SK-N-SH (cell line): Measurements from ENCODE around the gene MYBBP1A. TPM values are rescaled to one million over a fixed set of nuclear protein-coding genes. Genes with fewer than 3 reads are reported as not detected.

Experiments
- CTCF ChIA-PET: fragments of 300-600, 350-600 bp; formaldehyde crosslinking; extraction: SDS; loops from one replicate; lab custom pipeline; 2021; lab: Yijun Ruan, JAX
- POLR2A ChIA-PET: fragments of 350-600 bp; sonication (Branson Sonifier 250); formaldehyde crosslinking; extraction: SDS; loops from one replicate; lab custom pipeline; 2020; ENCODE audit warnings: antibody characterized with exemption, inconsistent platforms; lab: Yijun Ruan, JAX
- DNase-seq: peaks from one replicate; pipeline ENCODE4 v3.0.0; 2012
- H2AFZ ChIP-seq: fragments of 200-600 bp; sonication (generic); 2 replicates; pipeline ENCODE4 v1.8.1; 2016; ENCODE audit warnings: antibody characterized with exemption, mild to moderate bottlenecking, low read depth
- H3F3A ChIP-seq: fragments of 200-600 bp; sonication (generic); replicated peaks from 2 replicates; pipeline ENCODE3; 2016; ENCODE audit warnings: antibody characterized with exemption, mild to moderate bottlenecking; ENCODE audit not compliant: insufficient read depth
- H3K27ac ChIP-seq, 2 experiments: fragments of 200-500 bp in 1 of 2; fragments of 200-600 bp in 1 of 2; sonication (Bioruptor generic) in 1 of 2; sonication (generic), shearing (Covaris generic) in 1 of 2; 2 replicates each; pipeline versions ENCODE4 v1.5.1 to v1.6.1; 2014 to 2016; ENCODE audit warnings: low read depth in 2 of 2, inconsistent platforms in 1 of 2, low read length in 1 of 2, mild to moderate bottlenecking in 1 of 2, mixed read lengths in 1 of 2
- H3K27me3 ChIP-seq: fragments of 200-600 bp; sonication (generic), shearing (Covaris generic); 2 replicates; pipeline ENCODE4 v1.6.1; 2016; ENCODE audit warnings: mixed run types; ENCODE audit not compliant: insufficient read depth
- H3K36me3 ChIP-seq, 2 experiments: fragments of 200-500 bp in 1 of 2; fragments of 200-600 bp in 1 of 2; sonication (Bioruptor generic) in 1 of 2; sonication (generic) in 1 of 2; replicated peaks in 1 of 2; 2 replicates each; pipeline versions ENCODE3 to v1.5.1; 2014 to 2016; ENCODE audit warnings: low read length in 1 of 2, mild to moderate bottlenecking in 1 of 2; ENCODE audit not compliant: insufficient read depth in 2 of 2, control insufficient read depth in 1 of 2
- H3K4me1 ChIP-seq, 2 experiments: fragments of 200-500 bp in 1 of 2; fragments of 200-600 bp in 1 of 2; sonication (Bioruptor generic) in 1 of 2; sonication (generic), shearing (Covaris generic) in 1 of 2; 2 replicates each; pipeline versions ENCODE4 v1.5.1 to v1.6.1; 2014 to 2016; ENCODE audit warnings: low read depth in 1 of 2, low read length in 1 of 2, mixed run types in 1 of 2; ENCODE audit not compliant: insufficient read depth in 2 of 2, control insufficient read depth in 1 of 2
- H3K4me2 ChIP-seq: fragments of 200-600 bp; sonication (generic), shearing (Covaris generic); 2 replicates; pipeline ENCODE4 v1.6.1; 2017; ENCODE audit warnings: mixed run types
- H3K4me3 ChIP-seq, 2 experiments: fragments of 200-500 bp in 1 of 2; fragments of 200-600 bp in 1 of 2; sonication (Bioruptor generic) in 1 of 2; sonication (generic), shearing (Covaris generic) in 1 of 2; 2 replicates each; pipeline versions ENCODE4 v1.5.1 to v1.8.1; 2014 to 2016; ENCODE audit warnings: low read depth in 2 of 2, inconsistent platforms in 1 of 2, low read length in 1 of 2, mild to moderate bottlenecking in 1 of 2, mixed read lengths in 1 of 2, moderate library complexity in 1 of 2
- H3K79me2 ChIP-seq: fragments of 200-600 bp; sonication (generic); 2 replicates; pipeline ENCODE4 v1.8.1; 2017; ENCODE audit warnings: mild to moderate bottlenecking; ENCODE audit not compliant: insufficient read depth
- H3K9ac ChIP-seq: fragments of 200-600 bp; sonication (generic); 2 replicates; pipeline ENCODE4 v1.6.1; 2017; ENCODE audit warnings: mixed run types
- H3K9me2 ChIP-seq: fragments of 200-600 bp; sonication (generic); 2 replicates; pipeline ENCODE4 v1.6.1; 2017; ENCODE audit warnings: mixed run types
- H3K9me3 ChIP-seq: fragments of 200-600 bp; sonication (generic); 2 replicates; pipeline ENCODE4 v1.6.1; 2017; ENCODE audit warnings: mixed run types, mild to moderate bottlenecking, moderate library complexity
- H4K20me1 ChIP-seq: fragments of 200-600 bp; sonication (generic); 2 replicates; pipeline ENCODE4 v1.6.1; 2017; ENCODE audit warnings: mild to moderate bottlenecking, mixed run types; ENCODE audit not compliant: insufficient read depth
- EP300 ChIP-seq, 2 experiments: IDR thresholded peaks; 2 replicates each; pipeline versions ENCODE4 v1.4.0 to v1.6.1; 2012; ENCODE audit warnings: borderline replicate concordance in 1 of 2, low read depth in 1 of 2, low read length in 1 of 2
- GATA2 ChIP-seq: sonication (generic); formaldehyde crosslinking; IDR thresholded peaks from 2 replicates; pipeline ENCODE4 v1.5.0; 2020; ENCODE audit warnings: mild to moderate bottlenecking, missing genetic modification reagents
- MXI1 ChIP-seq: IDR thresholded peaks from 2 replicates; pipeline ENCODE4 v1.6.1; 2012; ENCODE audit warnings: mild to moderate bottlenecking, low read depth, low read length, improper control_type of control experiment
- NRF1 ChIP-seq: IDR thresholded peaks from 2 replicates; pipeline ENCODE4 v1.6.1; 2012; ENCODE audit warnings: low read depth, mild to moderate bottlenecking, low read length
- POLR2AphosphoS5 ChIP-seq: IDR thresholded peaks from 2 replicates; pipeline ENCODE4 v1.6.1; 2012; ENCODE audit warnings: low read depth, low read length
- RXRA ChIP-seq: IDR thresholded peaks from 2 replicates; pipeline ENCODE4 v1.4.0; 2012; ENCODE audit warnings: low read depth, mild to moderate bottlenecking, borderline replicate concordance
- SIN3A ChIP-seq: IDR thresholded peaks from 2 replicates; pipeline ENCODE4 v1.6.1; 2012; ENCODE audit warnings: low read depth, mild to moderate bottlenecking, low read length, moderate library complexity, borderline replicate concordance
- SMC3 ChIP-seq: IDR thresholded peaks from 2 replicates; pipeline ENCODE4 v1.6.1; 2012; ENCODE audit warnings: low read depth, low read length, improper control_type of control experiment
- WGBS: methylation state at CpG from one replicate; pipeline ENCODE4 v1.1.6; 2017; ENCODE audit warnings: low lambda C conversion rate; 5-methylcytosine and 5-hydroxymethylcytosine counted together
- polyA plus RNA-seq, 3 experiments: library from polyadenylated mRNA; depleted of rRNA; stranded (reverse); fragments of >200 nt; gene quantifications; 2 replicates each; pipeline ENCODE4 v1.2.3, GENCODE V29; 2012
- TF ChIP-seq, protein P1 (sequence below): fragments of 150-350 bp; IDR thresholded peaks from 2 replicates; pipeline ENCODE4 v1.6.1; 2017; ENCODE audit warnings: antibody characterized with exemption, low read length, low read depth, borderline replicate concordance

Gene MYBBP1A
- polyA plus RNA-seq, 1 of the 3 experiments (the other 2 are of a cell fraction) = 93.0 TPM

DNA sequence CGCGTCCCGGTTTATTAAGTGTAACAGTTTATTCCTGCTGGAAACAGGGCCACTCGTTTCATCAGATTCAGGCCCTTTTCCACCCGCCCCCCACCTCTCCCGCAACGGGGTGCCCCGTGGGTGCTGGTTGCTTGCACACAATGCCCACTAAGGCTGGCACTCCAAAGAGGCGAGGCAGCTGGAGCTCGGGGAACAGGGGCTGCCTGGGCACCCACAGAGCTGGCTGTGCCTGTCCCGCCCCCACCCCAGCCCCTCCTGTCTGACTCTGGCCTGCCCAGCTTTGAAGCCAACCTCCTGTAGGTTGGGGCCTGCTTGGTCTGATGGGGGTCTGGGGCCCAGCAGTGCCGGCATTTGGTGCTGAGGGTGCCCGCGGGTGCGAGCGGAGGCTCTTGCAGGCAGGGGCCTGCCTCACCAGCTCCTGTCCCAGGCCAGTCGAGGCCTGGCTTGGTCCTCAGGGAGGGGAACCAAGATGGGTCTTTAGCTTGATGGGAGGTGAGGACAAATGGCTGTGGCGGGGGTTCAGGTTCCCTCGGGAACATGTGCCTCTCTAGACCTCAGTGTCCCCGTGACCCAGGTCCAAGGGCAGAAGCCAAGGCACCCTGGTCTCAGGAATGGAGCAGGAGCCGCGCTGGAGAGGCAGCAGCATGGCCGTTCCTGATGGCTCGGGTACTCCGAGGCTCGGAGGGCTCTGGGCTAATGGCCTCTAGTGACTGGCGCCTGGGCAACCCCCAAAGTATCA is 20.1 kb downstream of the MYBBP1A start:
- ChIA-PET CTCF (interaction anchor here (1.0 to 2.0 kb wide), 4 partner anchors 9 to 114 kb away, joined by 3 to 6 read pairs (median 4); no protein-coding TSS in a partner anchor), POLR2A (interaction anchor here (1.4 kb wide), 1 partner anchor 9 kb away, joined by 4 read pairs; no protein-coding TSS in a partner anchor)
- peak overlapping the region in 1 of 2 experiments; percentile 80; a peak in 2 of 4 replicates for H3K27ac ChIP-seq
- WGBS = 76% methylated on average over 5 of the region's 27 CpGs
- H3F3A ChIP-seq = no peaks in the 10 kb centered on the region
- H3K4me1 ChIP-seq = peaks cover 0 to 31% of the 10 kb centered on the region in 2 experiments; a peak in 1 of 4 replicates
- H4K20me1 ChIP-seq = no peaks in the 10 kb centered on the region
- H3K79me2 ChIP-seq = no peaks in the 10 kb centered on the region
- H3K36me3 ChIP-seq = peaks cover 3 to 22% of the 10 kb centered on the region in 2 experiments
- no peaks in the 10 kb centered on the region for H3K9me2 ChIP-seq
- no peak for TF ChIP-seq RXRA
- no peak for TF ChIP-seq GATA2
- no peak for TF ChIP-seq SIN3A
- TF ChIP-seq, protein P1, sequence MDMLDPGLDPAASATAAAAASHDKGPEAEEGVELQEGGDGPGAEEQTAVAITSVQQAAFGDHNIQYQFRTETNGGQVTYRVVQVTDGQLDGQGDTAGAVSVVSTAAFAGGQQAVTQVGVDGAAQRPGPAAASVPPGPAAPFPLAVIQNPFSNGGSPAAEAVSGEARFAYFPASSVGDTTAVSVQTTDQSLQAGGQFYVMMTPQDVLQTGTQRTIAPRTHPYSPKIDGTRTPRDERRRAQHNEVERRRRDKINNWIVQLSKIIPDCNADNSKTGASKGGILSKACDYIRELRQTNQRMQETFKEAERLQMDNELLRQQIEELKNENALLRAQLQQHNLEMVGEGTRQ = no peak
- 0 out of 2 replicates have a peak, but pooled peaks have one; percentile 11 for TF ChIP-seq POLR2AphosphoS5
- no peak for TF ChIP-seq EP300 (IDR thresholded peaks at IDR 0.05; ENCODE audit: borderline replicate concordance in 1 of 2, low read depth in 1 of 2, low read length in 1 of 2)
- TF ChIP-seq SMC3 = no peak
- TF ChIP-seq NRF1 = no peak
- no peaks in the 10 kb centered on the region for H3K27me3 ChIP-seq
- DNase-seq = no peak
- H2AFZ ChIP-seq = no peak overlapping the region
- H3K4me2 ChIP-seq = no peak overlapping the region
- no peak overlapping the region for H3K4me3 ChIP-seq
- no peak overlapping the region for H3K9ac ChIP-seq
- H3K9me3 ChIP-seq = no peaks in the 10 kb centered on the region

DNA sequence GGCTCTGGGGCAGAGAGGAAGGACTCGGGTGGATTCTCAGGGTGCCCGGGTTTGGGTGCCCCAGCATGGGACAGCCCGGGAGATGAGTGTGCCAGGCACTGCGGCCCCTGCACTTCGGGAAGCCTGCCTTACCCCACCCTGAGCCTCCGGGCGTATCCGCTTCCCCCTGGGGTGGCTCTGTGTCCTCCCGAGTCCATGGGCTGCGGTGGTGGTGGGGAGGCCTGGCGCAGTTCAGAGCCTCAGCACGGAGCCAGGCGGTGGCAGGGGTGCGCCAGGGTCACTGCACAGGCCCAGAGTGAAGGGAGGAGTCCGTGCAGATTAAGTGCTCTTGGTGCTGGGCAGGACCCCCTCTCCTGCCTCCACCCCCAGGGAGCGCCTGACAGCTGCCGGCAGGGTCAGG is 20.7 kb downstream of the MYBBP1A start:
- H3K36me3 ChIP-seq = peaks cover 3 to 16% of the 10 kb centered on the region in 2 experiments
- no peak overlapping the region for H3K4me2 ChIP-seq
- no peak overlapping the region for H2AFZ ChIP-seq
- peak overlapping the region in 1 of 2 experiments; percentile 80; a peak in 2 of 4 replicates for H3K27ac ChIP-seq
- no peaks in the 10 kb centered on the region for H3K9me3 ChIP-seq
- H3K9ac ChIP-seq = no peak overlapping the region
- H3K4me3 ChIP-seq = no peak overlapping the region
- WGBS = 58% methylated on average over 8 of the region's 17 CpGs
- no peaks in the 10 kb centered on the region for H3K27me3 ChIP-seq
- H3K9me2 ChIP-seq = no peaks in the 10 kb centered on the region
- H4K20me1 ChIP-seq = no peaks in the 10 kb centered on the region
- H3K79me2 ChIP-seq = no peaks in the 10 kb centered on the region
- ChIA-PET CTCF (interaction anchor here (1.0 to 2.0 kb wide), 4 partner anchors 9 to 114 kb away, joined by 3 to 6 read pairs (median 4); no protein-coding TSS in a partner anchor), POLR2A (interaction anchor here (0.6 to 1.4 kb wide), 3 partner anchors 10 to 176 kb away, joined by 3 to 4 read pairs (median 3); partner anchors contain the start of gene ARRB2)
- TF ChIP-seq MXI1 (no peak), SMC3 (no peak)
- DNase-seq = peak; percentile 70
- H3K4me1 ChIP-seq = peaks cover 0 to 31% of the 10 kb centered on the region in 2 experiments; a peak in 1 of 4 replicates
- no peaks in the 10 kb centered on the region for H3F3A ChIP-seq
